Heart left ventricle (tissue), 16 donors: Measurements from ENCODE around the gene LRBA. TPM values are rescaled to one million over a fixed set of nuclear protein-coding genes. Genes with fewer than 3 reads are reported as not detected.

ENCODE experiments used
- ATAC-seq, 4 donors: fragments of 200-7000 bp; cut with Tn5 transposase; one replicate each; pipeline ENCODE4 v1.9.1; 2020 to 2022; ENCODE audit warnings: moderate library complexity in 4 of 4, mild to moderate bottlenecking in 3 of 4, moderate number of reproducible peaks in 1 of 4
- DNase-seq, 5 donors: peaks; one replicate each; pipeline ENCODE4 v3.0.0-alpha.2; 2020
- H3K27ac ChIP-seq, 12 donors: fragments of 200-600 bp; sonication (generic) in 4 of 12; one replicate each; pipeline versions ENCODE4 v1.5.0 to v1.8.0; 2016 to 2022; ENCODE audit warnings: mild to moderate bottlenecking in 2 of 12
- H3K27me3 ChIP-seq, 9 donors: fragments of 200-600 bp; sonication (generic) in 2 of 9; one replicate each; pipeline versions ENCODE4 v1.5.1 to v1.8.0; 2016 to 2022; ENCODE audit warnings: mild to moderate bottlenecking in 3 of 9
- H3K36me3 ChIP-seq, 9 donors: fragments of 200-600 bp; sonication (generic) in 2 of 9; one replicate each; pipeline versions ENCODE4 v1.5.0 to v1.8.0; 2018 to 2022; ENCODE audit warnings: mild to moderate bottlenecking in 2 of 9
- H3K4me1 ChIP-seq, 12 donors: fragments of 200-600 bp; sonication (generic) in 4 of 12; one replicate each; pipeline versions ENCODE4 v1.5.0 to v1.8.0; 2016 to 2022; ENCODE audit warnings: mild to moderate bottlenecking in 3 of 12
- H3K4me3 ChIP-seq, 12 donors: fragments of 200-600 bp; sonication (generic) in 4 of 12; one replicate each; pipeline versions ENCODE4 v1.5.0 to v1.8.0; 2017 to 2022; ENCODE audit warnings: mild to moderate bottlenecking in 9 of 12, moderate library complexity in 4 of 12
- H3K9me3 ChIP-seq, 12 donors: fragments of 200-600 bp; sonication (generic) in 4 of 12; one replicate each; pipeline versions ENCODE4 v1.5.0 to v1.8.0; 2016 to 2022; ENCODE audit warnings: mild to moderate bottlenecking in 1 of 12
- CTCF ChIP-seq, 12 donors: fragments of 200-600 bp; sonication (generic) in 4 of 12; IDR thresholded peaks; one replicate each; pipeline versions ENCODE4 v1.5.0 to v1.8.0; 2018 to 2022; ENCODE audit warnings: antibody characterized with exemption in 12 of 12, mild to moderate bottlenecking in 5 of 12
- POLR2A ChIP-seq, 2 donors: fragments of 450-650 bp; IDR thresholded peaks; one replicate each; pipeline ENCODE4 v1.6.1; 2017; ENCODE audit warnings: antibody characterized with exemption in 2 of 2, mild to moderate bottlenecking in 2 of 2, moderate library complexity in 2 of 2
- WGBS, 4 donors: extraction: QIAGEN DNeasy Blood & Tissue Kit in 2 of 4; methylation state at CpG; one replicate each; pipeline versions ENCODE4 v1.1.5 to v1.1.7; 2013 to 2018; 5-methylcytosine and 5-hydroxymethylcytosine counted together
- intact Hi-C, 10 donors: fragments of 100-400 bp; cut with DNase I; formaldehyde crosslinking; loops; one replicate each; pipeline versions ENCODE4 v1.11.1 to v1.14.2; 2022
- polyA plus RNA-seq, 2 donors: library from polyadenylated mRNA; stranded (reverse); fragments of 200-250 nt; gene quantifications; one replicate each; pipeline ENCODE4 v1.2.3, GENCODE V29; 2013
- total RNA-seq, 9 donors: library from RNA; depleted of rRNA in 2 of 9; stranded (reverse); fragments of >200 nt in 2 of 9; fragmentation: NEBNext Ultra II Directional in 3 of 9; extraction: Animal tissue kit (Norgen Biotek cat#: 25700) in 3 of 9; gene quantifications; one replicate each; pipeline versions ENCODE4 v1.1.0 to v1.2.4, GENCODE V29; 2016 to 2023
- donor health status: ischemic (EF 13 %, LVEDD 7.1; RV severe dilation, severe dysfunction).
- donor health status: healthy with polysubstance abuse.
- donor health status: DM: no; HTN: yes; CAD: no.
- donor health status: DM: no; HTN: no; CAD: no.
- donor health status: ischemic (EF 25% LVEDD 6.9; RV normal size, moderate dysfunction).
- donor health status: ischemic (EF 25% LVEDD 5.7; RV mildly dilated, moderate dysfunction).
- donor health status: healthy.
- donor health status: DM: yes; HTN: yes; CAD: no.
- donor health status: ischemic (EF 35%, LVEDD 5.7; RV mildly dilated, moderate dysfunction).
- donor health status: nonischemic (EF 11% LVEDD 7.7; RV severe dilation, severe dysfunction).
- donor health status: DM: yes; HTN: yes; CAD: no.
- donor health status: PGD.
- donor health status: ischemic (EF 29% LVEDD 5.4; RV normal size, mild dysfunction).
- donor health status: nonischemic (EF 23%, LVEDD 6.1; RV moderate dilation, normal function).

Gene LRBA
- total and polyA plus RNA-seq, 11 donors, result 6.5 to 35.1 (median 22.6) TPM

- ATAC-seq (no peak), DNase-seq (no peak)
- TF ChIP-seq CTCF (IDR thresholded peaks at IDR 0.05) (no peak), POLR2A (IDR thresholded peaks at IDR 0.05) (no peak)
- Histone ChIP-seq H3K4me1 (no peaks in the 10 kb centered on the region), H3K9me3 (no peaks in the 10 kb centered on the region), H3K4me3 (no peak overlapping the region), H3K36me3 (peaks cover 0 to 6% (median 0%) of the 10 kb centered on the region in 9 donors), H3K27me3 (no peaks in the 10 kb centered on the region), H3K27ac (no peak overlapping the region)
- intact Hi-C loops, result no loop called here
- WGBS, 4 donors, result 92 to 100% (median 97%) methylated on average over 2 of the region's 2 CpGs
These were observed 552.3 kb downstream of the LRBA start for GRCh38 chr4:150462743-150463142.

GRCh38 chr4:150461957-150462356, 553.1 kb downstream of the LRBA start:
- TF ChIP-seq CTCF (IDR thresholded peaks at IDR 0.05) (no peak), POLR2A (IDR thresholded peaks at IDR 0.05) (no peak)
- DNase-seq (no peak), ATAC-seq (no peak)
- Histone ChIP-seq H3K4me3 (no peak overlapping the region), H3K9me3 (no peaks in the 10 kb centered on the region), H3K36me3 (peaks cover 0 to 6% (median 0%) of the 10 kb centered on the region in 9 donors), H3K4me1 (no peaks in the 10 kb centered on the region), H3K27ac (no peak overlapping the region), H3K27me3 (no peaks in the 10 kb centered on the region)
- intact Hi-C loops, result no loop called here
- WGBS, 4 donors, result 96 to 99% (median 96%) methylated on average over 1 of the region's 1 CpG

- 76 to 94% (median 84%) methylated on average over 1 of the region's 1 CpG for WGBS, 4 donors
- Histone ChIP-seq H3K4me1 (no peaks in the 10 kb centered on the region), H3K27me3 (no peaks in the 10 kb centered on the region), H3K27ac (no peak overlapping the region), H3K9me3 (peaks cover 0 to 11% (median 0%) of the 10 kb centered on the region in 12 donors), H3K36me3 (no peaks in the 10 kb centered on the region), H3K4me3 (no peak overlapping the region)
- intact Hi-C loops, result no loop called here
- no peak for ATAC-seq
- DNase-seq, result no peak
- no peak for TF ChIP-seq POLR2A (IDR thresholded peaks at IDR 0.05)
- no peak for TF ChIP-seq CTCF (IDR thresholded peaks at IDR 0.05)
These were observed 557.3 kb downstream of the LRBA start for GRCh38 chr4:150457802-150458201.

GRCh38 chr4:150451883-150452282, 563.2 kb downstream of the LRBA start:
- no peak overlapping the region for H3K4me3 ChIP-seq
- TF ChIP-seq POLR2A (IDR thresholded peaks at IDR 0.05) (no peak), CTCF (IDR thresholded peaks at IDR 0.05) (no peak)
- H3K36me3 ChIP-seq, result no peaks in the 10 kb centered on the region
- WGBS, 4 donors, result 69 to 85% (median 80%) methylated on average over 3 of the region's 3 CpGs
- no peaks in the 10 kb centered on the region for H3K4me1 ChIP-seq
- intact Hi-C loops, result no loop called here
- no peak for ATAC-seq
- no peak overlapping the region for H3K27ac ChIP-seq
- no peaks in the 10 kb centered on the region for H3K27me3 ChIP-seq
- peaks cover 0 to 20% (median 0%) of the 10 kb centered on the region in 12 donors for H3K9me3 ChIP-seq
- DNase-seq, result no peak
